HCT116 (cell line): ENCODE results near the gene XPNPEP1. TPM values are rescaled to one million over a fixed set of nuclear protein-coding genes. Genes with fewer than 3 reads are reported as not detected.

ENCODE experiments used
- ATAC-seq: fragments of 200-7000 bp; cut with Tn5 transposase; 2 replicates; pipeline ENCODE4 v1.9.1; 2020; ENCODE audit warnings: mild to moderate bottlenecking, moderate library complexity
- BruUV-seq: library from RNA; stranded (reverse); fragments of 400-500 nt; replicated peaks from 2 replicates; lab custom pipeline; 2021; lab: Mats Ljungman, UMichigan
- CTCF ChIA-PET: fragments of 300-600 bp; sonication (Branson Sonifier 250); formaldehyde crosslinking; loops from one replicate; lab custom pipeline; 2021; ENCODE audit warnings: antibody characterized with exemption; lab: Charles Lee
- POLR2A ChIA-PET: fragments of 300-600, 350-600 bp; sonication (Branson Sonifier 250); formaldehyde crosslinking; loops from one replicate; lab custom pipeline; 2021; ENCODE audit warnings: antibody characterized with exemption; lab: Charles Lee
- RAD21 ChIA-PET, 2 experiments: fragments of 300-600 bp; sonication (Branson Sonifier 250); formaldehyde crosslinking; loops; one replicate each; lab custom pipeline; 2023; ENCODE audit warnings: low total read pairs in 2 of 2; ENCODE audit not compliant: uncharacterized antibody in 2 of 2, unreplicated experiment in 2 of 2, low non-redundant PET in 1 of 2; lab: Charles Lee
- DNase-seq: peaks from one replicate; pipeline ENCODE4 v3.0.0-alpha.2; 2010; ENCODE audit warnings: low read depth, low spot score
- H2AFZ ChIP-seq: fragments of 200-600 bp; shearing (Covaris generic), sonication (generic); 2 replicates; pipeline ENCODE4 v1.6.1; 2017; ENCODE audit warnings: low read depth, mixed run types, mixed read lengths, antibody characterized with exemption, low read length; ENCODE audit not compliant: poor library complexity, severe bottlenecking
- H3K27ac ChIP-seq: 2 replicates; pipeline ENCODE4 v1.5.1; 2012; ENCODE audit warnings: low read depth, low read length
- H3K27me3 ChIP-seq: fragments of 200-600 bp; sonication (generic); 2 replicates; pipeline ENCODE4 v1.6.1; 2016; ENCODE audit warnings: mixed run types, low read length, mixed read lengths; ENCODE audit not compliant: insufficient read depth
- H3K36me3 ChIP-seq, 2 experiments: fragments of 200-500 bp in 1 of 2; fragments of 200-600 bp in 1 of 2; sonication (Bioruptor generic) in 1 of 2; sonication (generic) in 1 of 2; 2 replicates each; pipeline versions ENCODE4 v1.5.1 to v1.6.1; 2014 to 2016; ENCODE audit warnings: low read length in 2 of 2, inconsistent platforms in 1 of 2, mixed read lengths in 1 of 2, mixed run types in 1 of 2; ENCODE audit not compliant: insufficient read depth in 2 of 2, control insufficient read depth in 1 of 2
- H3K4me1 ChIP-seq, 2 experiments: fragments of 200-600 bp in 1 of 2; sonication (generic) in 1 of 2; 2 replicates each; pipeline versions ENCODE4 v1.5.1 to v1.6.1; 2012 to 2017; ENCODE audit warnings: low read length in 2 of 2, inconsistent platforms in 1 of 2, mild to moderate bottlenecking in 1 of 2, mixed read lengths in 1 of 2, mixed run types in 1 of 2, moderate library complexity in 1 of 2; ENCODE audit not compliant: insufficient read depth in 2 of 2, control insufficient read depth in 1 of 2
- H3K4me2 ChIP-seq: fragments of 200-600 bp; sonication (generic); 2 replicates; pipeline ENCODE4 v1.6.1; 2017; ENCODE audit warnings: mixed run types, low read length, mixed read lengths
- H3K4me3 ChIP-seq, 2 experiments: fragments of 200-600 bp in 1 of 2; sonication (generic) in 1 of 2; replicated peaks in 1 of 2; 2 replicates each; pipeline ENCODE4 v1.5.1; 2011 to 2016; ENCODE audit warnings: low read length in 2 of 2, control low read depth in 1 of 2, low read depth in 1 of 2, mild to moderate bottlenecking in 1 of 2, mixed read lengths in 1 of 2, mixed run types in 1 of 2
- H3K79me2 ChIP-seq: fragments of 200-600 bp; sonication (generic); 2 replicates; pipeline ENCODE4 v1.6.1; 2017; ENCODE audit warnings: mild to moderate bottlenecking, mixed run types, low read length, moderate library complexity, mixed read lengths; ENCODE audit not compliant: insufficient read depth
- H3K9ac ChIP-seq: fragments of 200-600 bp; sonication (generic); 2 replicates; pipeline ENCODE4 v1.6.1; 2016; ENCODE audit warnings: low read length, mixed read lengths
- H3K9me2 ChIP-seq: fragments of 200-600 bp; sonication (generic), shearing (Covaris generic); 2 replicates; pipeline ENCODE4 v1.6.1; 2017; ENCODE audit warnings: mixed run types, mild to moderate bottlenecking, moderate library complexity; ENCODE audit not compliant: insufficient read depth
- H3K9me3 ChIP-seq, 2 experiments: fragments of 200-500 bp in 1 of 2; fragments of 200-600 bp in 1 of 2; sonication (Bioruptor generic) in 1 of 2; sonication (generic) in 1 of 2; 2 replicates each; pipeline ENCODE4 v1.6.1; 2014 to 2017; ENCODE audit warnings: low read length in 2 of 2, mixed read lengths in 2 of 2, inconsistent platforms in 1 of 2, low read depth in 1 of 2, mild to moderate bottlenecking in 1 of 2, mixed run types in 1 of 2, moderate library complexity in 1 of 2; ENCODE audit not compliant: control insufficient read depth in 1 of 2, insufficient read depth in 1 of 2
- H4K20me1 ChIP-seq: fragments of 200-600 bp; sonication (generic), shearing (Covaris generic); 2 replicates; pipeline ENCODE4 v1.6.1; 2017; ENCODE audit warnings: mixed run types, mild to moderate bottlenecking, moderate library complexity; ENCODE audit not compliant: insufficient read depth
- ATF3 ChIP-seq: IDR thresholded peaks from 2 replicates; pipeline ENCODE4 v1.6.1; 2012
- CBX3 ChIP-seq: IDR thresholded peaks from 2 replicates; pipeline ENCODE4 v1.6.1; 2012; ENCODE audit warnings: low read depth
- CEBPB ChIP-seq: IDR thresholded peaks from 2 replicates; pipeline ENCODE4 v1.6.1; 2012; ENCODE audit warnings: low read depth
- EGR1 ChIP-seq: IDR thresholded peaks from 2 replicates; pipeline ENCODE4 v1.6.1; 2012; ENCODE audit warnings: low read depth
- EZH2 ChIP-seq: fragments of 200-600 bp; sonication (generic); IDR thresholded peaks from 2 replicates; pipeline ENCODE4 v1.6.1; 2017; ENCODE audit warnings: antibody characterized with exemption, mixed run types
- EZH2phosphoT487 ChIP-seq: fragments of 200-600 bp; IDR thresholded peaks from 2 replicates; pipeline ENCODE4 v1.6.1; 2018; ENCODE audit warnings: antibody characterized with exemption, borderline replicate concordance
- FOSL1 ChIP-seq: IDR thresholded peaks from 2 replicates; pipeline ENCODE4 v1.6.1; 2012; ENCODE audit warnings: low read depth
- POLR2A ChIP-seq: IDR thresholded peaks from 2 replicates; pipeline ENCODE4 v1.7.0; 2011; ENCODE audit warnings: borderline replicate concordance; ENCODE audit not compliant: insufficient read depth, insufficient read length; ENCODE audit errors: extremely low read depth
- POLR2AphosphoS5 ChIP-seq: IDR thresholded peaks from 2 replicates; pipeline ENCODE4 v1.6.1; 2011; ENCODE audit warnings: mild to moderate bottlenecking, low read depth, low read length, moderate library complexity
- RAD21 ChIP-seq: IDR thresholded peaks from 2 replicates; pipeline ENCODE4 v1.6.1; 2012; ENCODE audit warnings: low read depth, mild to moderate bottlenecking
- REST ChIP-seq: IDR thresholded peaks from 2 replicates; pipeline ENCODE4 v1.6.1; 2012; ENCODE audit warnings: low read depth
- SRF ChIP-seq: IDR thresholded peaks from 2 replicates; pipeline ENCODE4 v1.6.1; 2012; ENCODE audit warnings: low read depth
- TCF7L2 ChIP-seq: IDR thresholded peaks from 2 replicates; pipeline ENCODE4 v1.7.0; 2011; ENCODE audit warnings: borderline replicate concordance, inconsistent platforms; ENCODE audit not compliant: insufficient read depth, insufficient read length; ENCODE audit errors: extremely low read depth
- YY1 ChIP-seq: IDR thresholded peaks from 2 replicates; pipeline ENCODE4 v1.6.1; 2011; ENCODE audit warnings: low read length, low read depth, moderate library complexity, mild to moderate bottlenecking; ENCODE audit not compliant: insufficient replicate concordance; ENCODE audit errors: extremely low read depth
- ZBTB33 ChIP-seq: IDR thresholded peaks from 2 replicates; pipeline ENCODE4 v1.6.1; 2011; ENCODE audit warnings: mild to moderate bottlenecking, low read length, moderate library complexity; ENCODE audit not compliant: insufficient replicate concordance; ENCODE audit errors: extremely low read depth
- ZFX ChIP-seq: fragments of 450-650 bp; IDR thresholded peaks from 2 replicates; pipeline ENCODE4 v1.6.1; 2017
- ZNF274 ChIP-seq: fragments of 200-500 bp; sonication (Bioruptor generic); IDR thresholded peaks from 2 replicates; pipeline ENCODE4 v1.6.1; 2014; ENCODE audit warnings: mild to moderate bottlenecking, low read depth, low read length, inconsistent platforms
- intact Hi-C: fragments of 100-400 bp; cut with micrococcal nuclease; formaldehyde crosslinking; loops from 2 replicates; pipeline ENCODE4 v1.10.0; 2022
- total RNA-seq: library from RNA; stranded (reverse); gene quantifications from one replicate; pipeline ENCODE4 v1.2.1, GENCODE V29; 2021; ENCODE audit not compliant: unreplicated experiment

Gene XPNPEP1
- total RNA-seq, 1 experiment from 2014 or later, result 87.3 TPM

- Histone ChIP-seq H3K4me3 (no peak overlapping the region), H3K27ac (no peak overlapping the region), H3K79me2 (no peaks in the 10 kb centered on the region), H3K27me3 (no peaks in the 10 kb centered on the region), H3K9ac (no peak overlapping the region), H3K4me2 (no peak overlapping the region), H4K20me1 (0 out of 2 replicates have a peak, but pooled peaks cover 4% of the 10 kb centered on the region), H2AFZ (no peak overlapping the region), H3K9me3 (no peaks in the 10 kb centered on the region), H3K36me3 (peaks cover 26 to 40% of the 10 kb centered on the region in 2 experiments; a peak in 3 of 4 replicates), H3K4me1 (peaks cover 7 to 8% of the 10 kb centered on the region in 2 experiments), H3K9me2 (no peaks in the 10 kb centered on the region)
- no peak for ATAC-seq
- POLR2A ChIA-PET, result no interaction called here
- DNase-seq, result no peak
- BruUV-seq, result no TSS peak
- RAD21 ChIA-PET, result no interaction called here
- CTCF ChIA-PET, result no interaction called here
- no peak for TF ChIP-seq ZFX
- TF ChIP-seq EZH2phosphoT487, result no peak
- TF ChIP-seq ZNF274, result no peak
- TF ChIP-seq EGR1, result no peak
- no peak for TF ChIP-seq TCF7L2
- TF ChIP-seq ZBTB33, result no peak
- no peak for TF ChIP-seq FOSL1
- TF ChIP-seq POLR2AphosphoS5, result no peak
- no peak for TF ChIP-seq YY1
- no peak for TF ChIP-seq SRF
- TF ChIP-seq REST, result no peak
- TF ChIP-seq CBX3, result no peak
- no peak for TF ChIP-seq POLR2A
- no peak for TF ChIP-seq ATF3
- no peak for TF ChIP-seq CEBPB
- no peak for TF ChIP-seq RAD21
- no peak for TF ChIP-seq EZH2
- TF ChIP-seq, all 23 proteins: peak for 0
- intact Hi-C loops, result no loop called here
These were observed 40.9 kb downstream of the XPNPEP1 start for GRCh38 chr10:109882251-109883057.
